ENCODE results near the gene SCN5A. TPM values are rescaled to one million over a fixed set of nuclear protein-coding genes. Genes with fewer than 3 reads are reported as not detected.
"Not testable (repeated sequence)": the region's sequence is repeated elsewhere in the genome, so short reads cannot be mapped to it uniquely, and the experiment has no call there.

SCN5A gene
- total and polyA plus RNA-seq, 7 donors, result under 0.01 to 1.9 (median 0.51) TPM

DNA sequence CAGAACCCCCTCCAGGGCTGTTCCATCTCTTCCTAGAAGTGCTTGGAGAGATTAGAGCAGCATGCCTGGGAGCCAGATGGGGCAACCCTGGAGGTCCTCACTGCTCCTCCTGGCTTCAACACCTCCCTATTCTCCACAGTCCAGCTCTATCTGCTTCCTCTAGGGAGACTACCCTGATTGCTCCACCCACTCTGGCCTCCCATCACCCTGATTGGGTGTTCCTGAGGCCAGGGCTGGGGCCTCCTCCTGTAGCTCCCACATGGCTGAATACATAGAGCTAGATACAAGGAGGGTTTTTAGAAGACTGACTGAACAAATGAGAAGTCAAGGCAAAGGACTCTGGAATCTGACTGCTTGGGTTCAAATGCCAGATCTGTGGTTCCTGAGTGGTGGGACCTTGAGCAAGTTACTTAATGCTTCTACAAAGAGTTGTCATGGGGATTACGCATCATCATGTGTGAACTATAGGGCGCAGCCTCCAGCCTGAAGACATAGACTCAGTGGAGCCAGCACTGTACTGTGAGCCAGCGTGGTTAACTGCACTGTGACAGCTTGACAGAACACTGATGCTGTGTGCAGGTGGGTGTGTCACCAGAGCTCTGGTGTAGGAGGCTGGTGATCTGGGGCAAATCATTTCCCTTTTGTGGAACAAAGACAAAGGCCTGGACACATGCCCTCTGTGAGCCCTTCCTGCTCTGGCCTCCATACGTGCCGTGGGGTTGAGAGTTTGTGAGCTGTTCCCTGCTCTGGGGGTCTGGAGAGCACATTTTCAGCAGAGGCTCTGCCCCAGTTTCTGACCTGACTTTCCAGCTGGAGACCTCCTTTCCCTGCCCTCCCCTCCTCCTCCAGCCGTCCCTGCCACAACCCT, 74.8 kb downstream of the SCN5A start:
- no peaks in the 10 kb centered on the region for H3K4me1 ChIP-seq
- intact Hi-C loops (cut with DNase I), result no loop called here
- DNase-seq, result peak; percentile 18
- H3K9me3 ChIP-seq, result peaks cover 0 to 4% (median 1%) of the 10 kb centered on the region in 4 donors
- WGBS, 2 donors, result 76 to 81% methylated on average over 6 of the region's 6 CpGs
- H3K36me3 ChIP-seq, result no peaks in the 10 kb centered on the region
- no peaks in the 10 kb centered on the region for H3K27me3 ChIP-seq
- H3K4me3 ChIP-seq, result no peak overlapping the region
- no peak overlapping the region for H3K27ac ChIP-seq
- TF ChIP-seq POLR2A (IDR thresholded peaks at IDR 0.05), result no peak
- TF ChIP-seq EP300 (IDR thresholded peaks at IDR 0.05), result no peak
- TF ChIP-seq POLR2AphosphoS5 (IDR thresholded peaks at IDR 0.05), result no peak
- TF ChIP-seq, protein P1, sequence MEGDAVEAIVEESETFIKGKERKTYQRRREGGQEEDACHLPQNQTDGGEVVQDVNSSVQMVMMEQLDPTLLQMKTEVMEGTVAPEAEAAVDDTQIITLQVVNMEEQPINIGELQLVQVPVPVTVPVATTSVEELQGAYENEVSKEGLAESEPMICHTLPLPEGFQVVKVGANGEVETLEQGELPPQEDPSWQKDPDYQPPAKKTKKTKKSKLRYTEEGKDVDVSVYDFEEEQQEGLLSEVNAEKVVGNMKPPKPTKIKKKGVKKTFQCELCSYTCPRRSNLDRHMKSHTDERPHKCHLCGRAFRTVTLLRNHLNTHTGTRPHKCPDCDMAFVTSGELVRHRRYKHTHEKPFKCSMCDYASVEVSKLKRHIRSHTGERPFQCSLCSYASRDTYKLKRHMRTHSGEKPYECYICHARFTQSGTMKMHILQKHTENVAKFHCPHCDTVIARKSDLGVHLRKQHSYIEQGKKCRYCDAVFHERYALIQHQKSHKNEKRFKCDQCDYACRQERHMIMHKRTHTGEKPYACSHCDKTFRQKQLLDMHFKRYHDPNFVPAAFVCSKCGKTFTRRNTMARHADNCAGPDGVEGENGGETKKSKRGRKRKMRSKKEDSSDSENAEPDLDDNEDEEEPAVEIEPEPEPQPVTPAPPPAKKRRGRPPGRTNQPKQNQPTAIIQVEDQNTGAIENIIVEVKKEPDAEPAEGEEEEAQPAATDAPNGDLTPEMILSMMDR (IDR thresholded peaks at IDR 0.05), result no peak

DNA sequence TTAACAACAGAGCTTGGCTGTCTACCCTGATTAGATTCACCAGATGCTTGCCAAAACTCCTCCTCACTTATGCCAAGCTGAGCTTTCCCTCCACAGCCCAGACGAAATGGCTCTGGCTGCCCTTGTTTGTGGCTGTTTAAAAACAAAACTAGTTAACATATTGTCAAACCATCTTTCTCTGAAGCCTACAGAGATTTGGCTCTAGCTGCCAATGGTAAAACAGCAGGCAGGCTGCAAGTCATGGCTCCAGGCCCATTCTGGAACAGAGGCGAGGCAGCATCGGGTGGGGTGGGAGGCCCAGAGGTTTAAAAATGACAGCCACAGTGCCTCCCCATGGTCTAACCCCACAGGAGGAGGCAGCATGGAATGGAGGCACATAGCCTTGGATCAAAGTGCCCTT, 75.9 kb downstream of the SCN5A start:
- Histone ChIP-seq H3K9me3 (peaks cover 0 to 4% (median 1%) of the 10 kb centered on the region in 4 donors), H3K27me3 (no peaks in the 10 kb centered on the region), H3K4me3 (no peak overlapping the region), H3K27ac (no peak overlapping the region), H3K36me3 (no peaks in the 10 kb centered on the region), H3K4me1 (no peaks in the 10 kb centered on the region)
- TF ChIP-seq EP300 (IDR thresholded peaks at IDR 0.05), result no peak
- TF ChIP-seq POLR2A (IDR thresholded peaks at IDR 0.05), result no peak
- TF ChIP-seq, protein P1 (IDR thresholded peaks at IDR 0.05), result no peak
- TF ChIP-seq POLR2AphosphoS5 (IDR thresholded peaks at IDR 0.05), result no peak
- peak; percentile 14 for DNase-seq
- intact Hi-C loops (cut with DNase I), result no loop called here
- WGBS, 2 donors, result 71 to 85% methylated on average over 3 of the region's 3 CpGs

DNA sequence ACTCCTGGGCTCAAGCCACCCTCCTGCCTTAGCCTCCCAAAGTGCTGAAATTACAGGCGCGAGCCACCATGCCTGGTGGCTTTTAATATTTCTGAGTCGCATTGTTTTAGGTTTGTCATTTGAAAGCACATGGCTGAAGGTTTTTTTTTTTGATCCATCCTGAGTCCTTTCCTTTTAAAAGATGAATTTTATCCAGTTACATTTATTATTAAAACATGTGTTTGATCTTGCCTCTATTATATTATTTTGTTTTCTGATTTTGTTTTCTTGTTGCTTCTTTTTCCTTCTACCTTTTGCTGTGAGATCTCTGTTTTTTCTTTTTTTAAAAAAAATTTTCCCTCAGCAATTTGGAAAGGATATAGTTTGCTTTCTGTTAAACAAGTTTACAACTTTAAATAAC, 76.4 kb downstream of the SCN5A start:
- H3K9me3 ChIP-seq, result peaks cover 0 to 4% (median 1%) of the 10 kb centered on the region in 4 donors
- no peak overlapping the region for H3K27ac ChIP-seq
- WGBS, 2 donors, result 78 to 94% methylated on average over 3 of the region's 3 CpGs
- no peaks in the 10 kb centered on the region for H3K36me3 ChIP-seq
- H3K27me3 ChIP-seq, result no peaks in the 10 kb centered on the region
- no peak overlapping the region for H3K4me3 ChIP-seq
- no peaks in the 10 kb centered on the region for H3K4me1 ChIP-seq
- intact Hi-C loops (cut with DNase I), result no loop called here
- TF ChIP-seq POLR2AphosphoS5 (IDR thresholded peaks at IDR 0.05), result no peak
- no peak for TF ChIP-seq POLR2A (IDR thresholded peaks at IDR 0.05)
- TF ChIP-seq, protein P1 (IDR thresholded peaks at IDR 0.05), result no peak
- no peak for TF ChIP-seq EP300 (IDR thresholded peaks at IDR 0.05)
- DNase-seq, result no peak

DNA sequence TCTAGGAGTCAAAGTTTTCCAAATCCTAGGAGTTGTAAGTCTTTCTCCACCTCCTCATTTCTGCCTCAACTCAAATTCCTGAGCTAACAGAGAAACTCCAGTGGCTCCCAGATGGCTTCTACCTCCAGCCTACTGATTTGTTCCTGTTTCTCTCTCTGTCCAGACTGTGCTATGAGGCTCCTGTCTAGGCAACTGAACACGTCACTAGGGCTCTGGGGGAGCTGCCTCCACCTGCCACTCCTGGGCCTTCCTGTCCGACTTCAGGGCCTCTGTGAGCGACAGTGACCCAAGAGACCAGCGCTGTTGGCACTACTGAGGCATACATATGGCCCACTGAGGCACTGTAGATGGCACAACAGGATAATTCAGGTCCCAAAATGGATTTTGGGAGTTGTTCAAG, 82.0 kb downstream of the SCN5A start:
- Histone ChIP-seq H3K36me3 (no peaks in the 10 kb centered on the region), H3K27ac (no peak overlapping the region), H3K4me3 (no peak overlapping the region), H3K4me1 (no peaks in the 10 kb centered on the region), H3K9me3 (peaks cover 0 to 1% (median 0%) of the 10 kb centered on the region in 4 donors), H3K27me3 (no peaks in the 10 kb centered on the region)
- peak; percentile 19 for DNase-seq
- WGBS, 2 donors, result 80 to 94% methylated on average over 4 of the region's 4 CpGs
- intact Hi-C loops (cut with DNase I), result no loop called here
- no peak for TF ChIP-seq POLR2A (IDR thresholded peaks at IDR 0.05)
- TF ChIP-seq, protein P1 (IDR thresholded peaks at IDR 0.05), result no peak
- TF ChIP-seq EP300 (IDR thresholded peaks at IDR 0.05), result no peak
- no peak for TF ChIP-seq POLR2AphosphoS5 (IDR thresholded peaks at IDR 0.05)

DNA sequence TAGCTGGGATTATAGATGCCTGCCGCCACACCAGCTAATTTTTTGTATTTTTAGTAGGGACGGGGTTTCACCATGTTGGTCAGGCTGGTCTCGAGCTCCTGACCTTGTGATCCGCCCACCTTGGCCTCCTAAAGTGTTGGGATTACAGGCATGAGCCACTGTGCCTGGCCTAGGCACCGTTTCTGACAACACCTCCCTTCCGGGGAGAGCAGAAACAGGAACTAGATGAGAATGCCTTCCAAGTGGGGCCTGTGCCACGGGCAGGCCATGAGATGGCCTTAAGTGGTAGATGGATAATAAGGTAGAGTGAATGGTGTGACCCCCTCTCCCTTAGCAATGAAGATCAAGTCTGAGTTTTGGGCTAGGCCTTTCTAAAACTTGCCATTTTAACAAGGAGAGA, 82.7 kb downstream of the SCN5A start:
- peak; percentile 10 for DNase-seq
- intact Hi-C loops (cut with DNase I); H3K27me3 ChIP-seq; H3K36me3 ChIP-seq; H3K4me3 ChIP-seq; H3K4me1 ChIP-seq; H3K27ac ChIP-seq; H3K9me3 ChIP-seq: not testable (repeated sequence)
- WGBS, 2 donors, result 81 to 84% methylated on average over 7 of the region's 7 CpGs
